Left ventricle myocardium superior (tissue), 1 donor: ENCODE measurements around the gene DLGAP5. TPM values are rescaled to one million over a fixed set of nuclear protein-coding genes. Genes with fewer than 3 reads are reported as not detected.

Source experiments
- ATAC-seq: fragments of 200-7000 bp; cut with Tn5 transposase; one replicate; pipeline ENCODE4 v1.9.1; 2020; ENCODE audit warnings: mild to moderate bottlenecking, moderate library complexity
- DNase-seq: peaks from one replicate; pipeline ENCODE4 v3.0.0-alpha.2; 2020
- intact Hi-C: fragments of 100-400 bp; cut with micrococcal nuclease; formaldehyde crosslinking; loops from one replicate; pipeline ENCODE4 v1.11.0; 2022
- total RNA-seq: library from RNA; stranded (reverse); fragmentation: NEBNext Ultra II Directional; extraction: Animal tissue kit (Norgen Biotek cat#: 25700); gene quantifications from one replicate; pipeline ENCODE4 v1.2.1, GENCODE V29; 2021
- donor health status: DM: no; HTN: yes; CAD: no; lungs with severe emphysema.

The DLGAP5 gene
- total RNA-seq, 1 donor from 2014 or later: 0.35 TPM

DNA sequence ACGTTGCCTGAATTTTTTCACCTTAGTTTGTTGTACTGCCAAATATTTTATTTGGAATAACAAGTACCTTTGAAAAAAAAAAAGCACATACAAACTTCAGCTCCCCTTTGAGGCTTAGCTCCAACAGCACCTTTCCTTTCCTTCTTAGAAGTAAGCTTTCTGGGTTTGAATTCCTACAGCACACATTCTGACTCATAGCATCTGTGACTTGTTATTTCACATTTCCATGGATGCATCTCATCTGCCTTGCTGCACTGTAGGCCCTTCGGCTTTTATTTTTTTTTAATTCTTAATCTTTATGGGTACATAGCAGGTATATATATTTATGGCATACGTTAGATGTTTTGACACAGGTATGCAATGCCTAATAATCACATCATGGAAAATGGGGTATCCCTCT lies 55.1 kb downstream of the DLGAP5 start:
- ATAC-seq (no peak), DNase-seq (no peak)
- intact Hi-C loops: no loop called here

DNA sequence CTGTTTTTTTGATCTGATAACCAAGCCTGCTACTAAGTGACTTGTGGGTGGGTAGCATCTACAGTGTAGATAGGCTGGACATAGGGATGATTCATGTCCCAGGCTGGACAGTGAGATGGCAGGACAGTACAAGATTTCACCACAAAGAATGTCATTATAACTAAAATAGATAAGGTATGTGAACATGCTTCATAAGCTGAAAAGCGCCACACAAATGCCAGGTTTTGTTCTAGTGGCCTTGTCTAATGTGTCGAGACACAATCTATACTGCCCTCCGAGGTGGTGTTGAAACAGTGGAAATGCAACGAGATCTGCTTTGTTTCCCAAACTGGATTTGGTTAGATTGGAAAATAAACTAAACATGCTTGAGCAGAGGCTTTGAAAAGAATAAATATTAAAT lies 58.0 kb downstream of the DLGAP5 start:
- ATAC-seq (no peak), DNase-seq (no peak)
- intact Hi-C loops: no loop called here

DNA sequence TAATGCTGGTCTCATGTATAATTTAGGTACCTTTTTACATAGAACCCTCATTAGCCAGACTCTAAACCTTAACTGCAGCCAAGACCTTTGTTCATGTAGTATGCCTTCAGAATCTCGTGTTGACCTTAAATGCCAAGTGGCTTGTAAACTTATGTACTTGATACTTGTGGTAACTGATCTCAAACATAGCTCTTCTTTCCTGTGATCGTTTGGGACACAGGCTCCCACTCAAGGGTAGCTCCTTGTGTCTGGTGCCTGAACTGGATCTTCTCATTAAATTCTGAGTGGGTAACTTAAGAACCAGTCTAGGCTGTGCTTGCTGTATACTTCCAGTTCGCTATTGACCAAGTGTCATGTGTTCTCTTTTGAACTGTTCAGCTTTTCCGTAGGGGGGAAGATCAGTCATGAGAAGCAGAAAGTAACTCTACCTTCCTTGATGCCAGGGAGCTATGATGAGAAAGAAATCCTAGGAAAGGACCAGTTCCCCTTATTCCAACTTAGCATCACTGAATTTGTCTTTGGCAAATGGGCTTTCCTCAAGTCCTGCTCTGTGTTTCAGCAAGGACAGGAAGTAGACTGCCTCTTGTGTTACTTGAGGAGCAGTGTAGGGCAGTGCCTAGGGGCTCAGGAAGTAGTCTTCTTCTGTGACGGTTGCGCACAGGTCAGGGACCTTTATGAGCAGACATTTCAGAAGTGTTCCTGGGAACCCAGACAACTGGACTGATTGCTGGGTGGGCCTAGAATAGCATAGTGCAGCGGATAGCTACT lies 59.8 kb downstream of the DLGAP5 start:
- intact Hi-C loops: no loop called here
- ATAC-seq: peak; percentile 17
- DNase-seq: no peak

DNA sequence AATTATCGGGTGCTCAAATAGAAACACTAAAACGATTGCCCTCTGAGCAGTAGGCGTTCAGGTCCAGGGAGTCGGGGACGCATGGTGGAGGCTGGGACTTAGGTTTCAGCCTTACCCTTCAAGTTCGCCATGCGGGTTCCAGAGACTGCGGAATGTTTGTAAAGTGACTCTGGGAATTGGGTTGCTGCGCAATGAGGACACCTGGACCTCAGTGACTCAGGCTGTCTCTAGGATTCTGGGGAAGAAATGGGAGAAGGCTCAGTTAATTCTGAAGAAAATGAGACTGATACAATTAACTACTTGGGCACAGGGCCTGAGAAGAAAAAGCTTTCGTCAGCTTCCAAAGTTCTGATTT lies 61.2 kb downstream of the DLGAP5 start:
- ATAC-seq (peak; percentile 1), DNase-seq (no peak)
- intact Hi-C loops: no loop called here

DNA sequence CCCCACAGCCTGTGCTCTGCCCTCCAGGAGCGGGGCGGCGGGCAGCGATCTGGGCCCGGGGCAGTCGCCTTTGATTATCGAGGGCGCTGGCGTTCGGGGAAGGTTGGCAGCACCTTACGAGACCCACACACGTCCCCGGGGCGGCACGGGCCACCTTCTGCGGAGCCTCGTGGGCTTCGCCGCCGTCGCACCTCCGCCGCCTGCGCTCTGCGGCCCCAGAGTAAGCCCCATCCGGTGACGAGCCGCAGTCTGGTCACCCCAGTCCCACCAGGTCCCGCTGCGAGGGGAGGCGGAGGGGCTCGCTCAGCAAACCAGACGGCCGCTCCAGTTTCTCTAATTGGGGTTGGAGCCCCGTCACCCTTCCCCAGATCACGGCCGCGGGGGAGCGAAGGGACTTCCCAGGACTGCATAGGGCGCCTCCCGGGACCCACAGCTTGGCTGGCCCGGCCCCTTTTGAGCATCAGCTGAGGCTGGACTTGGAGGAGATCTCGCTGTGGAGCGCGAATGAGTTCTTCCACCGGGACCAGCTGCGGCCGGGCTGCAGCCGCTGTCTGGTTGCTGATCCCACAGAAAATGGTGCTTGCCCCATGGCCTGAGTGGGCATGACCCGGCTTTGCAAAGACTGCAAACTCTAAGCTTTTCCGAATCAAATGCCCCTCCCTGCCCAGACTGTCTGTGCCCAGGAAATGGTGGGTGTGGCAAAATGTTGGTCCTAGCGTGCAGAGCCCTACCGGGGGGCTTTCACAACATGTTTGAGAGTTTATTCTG lies 61.8 kb downstream of the DLGAP5 start:
- DNase-seq (peak; percentile 83), ATAC-seq (peak; percentile 73)
- intact Hi-C loops: no loop called here

DNA sequence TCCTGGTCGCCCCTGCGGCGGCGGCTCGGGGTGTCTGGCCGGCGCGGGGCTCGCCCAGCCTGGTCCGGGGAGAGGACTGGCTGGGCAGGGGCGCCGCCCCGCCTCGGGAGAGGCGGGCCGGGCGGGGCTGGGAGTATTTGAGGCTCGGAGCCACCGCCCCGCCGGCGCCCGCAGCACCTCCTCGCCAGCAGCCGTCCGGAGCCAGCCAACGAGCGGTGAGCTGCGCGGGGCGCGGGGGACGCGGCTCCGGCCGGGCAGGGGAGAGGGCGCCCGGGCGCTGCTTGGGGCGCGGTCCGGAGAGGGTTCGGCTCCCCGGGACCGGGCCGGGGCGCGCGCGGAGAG lies 62.3 kb downstream of the DLGAP5 start, which contains the start of gene LGALS3:
TSS of gene LGALS3 (plus strand) at position 167 of the 342 bp plus-strand sequence. CDS start 8,122 bp downstream, outside the sequence.
- ATAC-seq: peak; percentile 94
- intact Hi-C loops: no loop called here

DNA sequence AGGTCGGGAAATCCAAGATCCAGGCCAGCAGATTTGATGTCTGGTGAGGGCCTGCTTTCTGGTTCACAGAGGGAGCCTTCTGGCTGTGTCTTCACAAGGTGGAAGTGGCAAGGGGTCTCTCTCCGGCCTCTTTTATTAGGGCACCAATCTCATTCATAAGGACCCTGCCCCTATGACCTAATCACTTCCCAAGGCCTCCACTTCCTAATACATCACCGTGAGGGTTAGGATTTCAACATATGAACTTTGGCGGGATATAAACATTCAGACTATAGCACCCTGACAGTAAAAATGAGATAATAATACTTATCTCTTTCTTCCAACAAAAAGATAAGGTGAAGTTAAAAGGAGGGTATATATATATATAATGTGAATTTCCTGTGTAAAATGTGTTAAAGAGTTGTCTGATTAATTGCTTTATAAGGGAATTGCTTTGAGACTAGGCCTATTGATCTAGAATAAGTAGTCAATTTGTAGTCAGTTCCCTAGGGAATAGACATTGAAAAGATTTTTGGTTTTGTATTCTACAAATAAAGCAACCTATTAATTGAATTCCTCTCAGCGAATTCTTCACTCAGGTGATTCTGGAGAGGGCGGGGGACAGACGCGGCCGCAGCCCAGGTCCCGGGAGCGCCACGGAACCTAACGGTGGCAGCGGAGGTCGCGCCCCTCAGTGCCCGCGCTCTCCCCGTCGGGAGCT lies 62.8 kb downstream of the DLGAP5 start:
- ATAC-seq (no peak), DNase-seq (no peak)
- intact Hi-C loops: no loop called here

More for the DNA sequence above, 62.3 kb downstream of the DLGAP5 start, which contains the start of gene LGALS3:
- DNase-seq: peak; percentile 92

DNA sequence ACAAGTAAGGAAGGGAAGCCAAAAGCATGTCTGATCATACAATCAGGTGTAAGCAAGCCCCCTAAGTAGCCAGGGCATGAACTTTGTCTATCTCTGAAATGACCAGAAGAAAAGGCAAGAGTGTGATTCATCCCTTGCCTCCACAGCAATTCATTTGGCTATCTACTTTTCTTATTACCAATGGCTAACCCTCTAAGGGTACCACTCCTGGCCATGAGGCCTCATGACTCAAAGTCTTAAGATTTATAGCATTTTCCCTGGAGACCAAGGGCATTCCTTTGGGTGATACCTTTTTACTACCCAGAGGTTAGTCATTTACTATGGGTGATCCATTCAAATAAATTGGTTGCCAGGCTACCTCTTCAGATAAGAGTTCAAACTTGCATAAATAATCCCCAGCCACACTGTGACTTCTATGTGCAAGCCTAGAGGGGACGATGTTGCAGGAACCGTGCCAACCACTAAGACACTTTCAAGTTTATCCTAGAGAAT lies 63.9 kb downstream of the DLGAP5 start:
- ATAC-seq (no peak), DNase-seq (no peak)
- intact Hi-C loops: no loop called here

DNA sequence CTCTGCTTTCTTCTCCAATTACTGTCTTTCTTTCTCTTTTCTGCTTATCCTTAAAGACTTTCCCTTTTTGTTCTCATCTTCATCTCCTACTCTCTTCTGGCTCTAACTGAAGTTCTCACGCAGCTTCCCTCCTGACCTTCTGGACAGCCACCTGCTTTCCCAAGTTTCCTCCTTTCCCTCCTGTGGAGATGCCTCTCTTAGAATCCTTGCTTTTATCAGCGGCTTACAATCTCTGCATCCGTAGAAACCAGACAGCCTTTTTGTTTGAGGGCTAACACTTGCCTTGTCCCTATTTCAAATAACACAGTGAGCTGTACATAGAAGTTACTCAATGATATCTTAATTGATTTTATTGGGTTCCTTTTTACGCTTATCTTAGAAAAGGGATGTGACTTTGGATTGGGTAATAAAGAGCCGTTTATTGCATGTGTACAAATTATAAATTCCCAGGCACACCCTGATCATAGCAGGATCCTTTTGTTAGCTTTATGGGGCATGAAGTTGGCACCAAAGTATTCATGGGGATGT lies 64.4 kb downstream of the DLGAP5 start:
- DNase-seq (no peak), ATAC-seq (no peak)
- intact Hi-C loops: no loop called here

DNA sequence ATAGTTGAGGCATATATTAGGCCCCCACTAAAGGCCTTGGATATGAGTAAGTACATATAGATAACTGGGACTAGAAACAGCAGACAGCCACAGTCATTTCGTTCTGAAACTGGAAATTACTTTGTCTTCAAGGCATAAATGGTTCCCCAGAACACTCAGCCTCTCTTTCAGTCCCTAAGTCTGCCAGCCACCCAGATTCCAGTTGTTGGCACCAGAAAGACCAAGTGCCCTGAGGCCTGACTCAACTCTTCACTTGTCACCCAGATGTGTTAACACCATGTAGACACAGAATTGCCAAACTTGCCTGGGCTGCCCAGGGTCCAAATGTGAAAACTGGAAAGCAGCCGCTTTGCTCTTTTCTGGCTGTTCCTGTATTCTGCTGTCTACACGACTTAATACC lies 65.4 kb downstream of the DLGAP5 start:
- intact Hi-C loops: no loop called here
- ATAC-seq (peak; percentile 14), DNase-seq (peak; percentile 35)

DNA sequence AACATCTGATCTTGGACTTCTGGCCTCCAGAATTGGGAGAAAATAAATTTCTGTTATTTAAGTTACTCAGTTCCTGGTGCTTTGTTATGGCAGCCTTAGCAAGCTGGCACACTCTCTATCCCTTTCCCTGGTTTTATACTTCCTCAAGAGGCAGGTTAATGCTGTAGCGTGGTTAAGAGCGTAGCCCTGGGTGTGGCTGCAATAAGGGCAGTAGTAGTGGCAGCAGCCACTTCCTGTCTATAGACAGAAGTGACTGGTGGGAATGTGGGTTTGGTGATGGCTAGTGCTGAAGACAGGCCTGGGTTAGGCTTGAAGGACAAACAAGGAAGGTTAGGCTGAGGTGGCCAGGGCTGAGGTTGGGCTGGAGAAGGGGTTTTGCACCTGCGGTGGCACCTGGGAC lies 66.0 kb downstream of the DLGAP5 start:
- intact Hi-C loops: no loop called here
- ATAC-seq (no peak), DNase-seq (no peak)

DNA sequence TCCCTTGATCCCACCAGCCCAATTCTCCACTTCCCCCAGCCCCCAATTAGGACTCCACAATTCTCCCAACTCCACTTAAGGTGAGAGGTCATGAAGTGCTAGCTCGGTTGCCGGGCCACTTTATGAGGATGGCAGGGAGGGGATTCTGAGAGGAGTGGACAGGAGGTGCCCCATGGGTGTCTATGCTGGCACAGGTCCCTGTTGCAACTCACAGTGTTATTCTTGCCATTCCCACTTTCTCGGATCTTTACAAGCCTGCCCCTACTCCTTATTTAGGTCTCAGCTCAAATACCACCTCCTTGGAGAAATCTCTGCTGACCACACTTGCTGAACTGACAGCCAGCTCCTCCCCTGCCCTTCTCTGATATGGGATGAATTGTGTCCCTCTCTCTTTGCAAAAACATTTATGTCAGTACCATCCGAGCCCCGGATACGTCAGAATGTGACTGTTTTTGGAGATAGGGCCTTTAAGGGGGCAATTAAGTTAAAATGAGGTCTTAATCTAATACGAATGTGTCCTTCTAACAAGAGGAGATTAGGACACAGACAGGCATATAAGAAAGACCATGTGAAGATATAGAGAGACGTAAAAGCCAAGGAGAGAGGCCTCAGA lies 66.5 kb downstream of the DLGAP5 start:
- no peak for DNase-seq
- ATAC-seq: no peak
- intact Hi-C loops: no loop called here

DNA sequence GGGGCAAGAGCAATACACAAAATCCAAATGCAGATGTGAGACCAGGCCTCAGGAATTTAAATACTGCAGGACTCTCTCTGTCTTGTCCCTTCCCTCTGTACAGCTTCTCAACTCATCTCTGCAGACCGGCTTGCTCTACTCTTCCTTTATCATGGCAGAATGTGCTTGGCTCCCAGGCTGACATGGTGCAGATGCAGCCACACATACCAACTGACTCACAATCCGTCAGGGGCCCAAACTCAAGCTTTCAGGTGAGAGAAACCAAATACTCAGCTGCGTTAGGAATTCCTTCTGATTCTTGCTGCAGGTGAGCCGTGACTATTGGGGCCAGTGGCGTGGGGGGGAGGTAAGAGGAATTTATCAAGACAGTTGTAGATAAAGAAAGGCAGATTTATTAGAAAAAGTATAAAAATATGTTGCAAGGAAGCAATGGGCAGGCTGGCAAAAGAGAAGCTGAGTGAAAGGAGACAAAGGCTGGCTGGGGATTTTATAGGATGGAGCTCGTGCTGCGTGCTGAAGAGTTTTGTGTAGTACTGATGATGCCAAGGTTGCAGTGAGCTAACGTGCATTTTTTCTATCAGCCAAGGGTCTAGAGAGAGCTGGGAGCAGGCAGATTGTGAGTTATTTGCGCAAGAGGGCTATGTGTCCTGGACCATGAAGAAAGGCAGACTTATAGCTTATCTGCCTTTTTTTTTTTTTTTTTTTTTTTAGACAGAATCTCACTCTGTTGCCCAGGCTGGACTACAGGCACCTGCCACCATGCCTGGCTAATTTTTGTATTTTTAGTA lies 67.3 kb downstream of the DLGAP5 start:
- no peak for DNase-seq
- intact Hi-C loops: no loop called here
- peak; percentile 16 for ATAC-seq

DNA sequence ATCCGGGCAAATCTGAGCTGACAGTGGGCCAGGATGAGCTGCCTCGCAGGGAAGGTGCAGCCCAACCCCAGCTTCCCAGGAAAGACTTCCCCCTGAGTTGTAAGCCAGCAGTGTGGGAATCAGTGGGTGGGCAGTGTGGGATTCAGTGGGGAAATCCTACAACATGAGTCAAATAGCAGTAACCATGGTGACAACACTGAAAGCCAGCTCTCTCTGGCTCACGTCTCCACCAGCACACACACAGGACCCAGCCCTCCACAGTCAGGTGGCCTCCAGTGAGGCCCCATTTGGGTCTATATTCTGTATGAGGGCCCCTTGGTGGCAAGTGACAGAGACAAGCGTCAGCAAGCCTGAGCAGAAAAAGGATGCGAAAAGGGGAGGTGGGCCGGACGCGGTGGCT lies 68.3 kb downstream of the DLGAP5 start:
- intact Hi-C loops: no loop called here
- no peak for ATAC-seq
- no peak for DNase-seq

DNA sequence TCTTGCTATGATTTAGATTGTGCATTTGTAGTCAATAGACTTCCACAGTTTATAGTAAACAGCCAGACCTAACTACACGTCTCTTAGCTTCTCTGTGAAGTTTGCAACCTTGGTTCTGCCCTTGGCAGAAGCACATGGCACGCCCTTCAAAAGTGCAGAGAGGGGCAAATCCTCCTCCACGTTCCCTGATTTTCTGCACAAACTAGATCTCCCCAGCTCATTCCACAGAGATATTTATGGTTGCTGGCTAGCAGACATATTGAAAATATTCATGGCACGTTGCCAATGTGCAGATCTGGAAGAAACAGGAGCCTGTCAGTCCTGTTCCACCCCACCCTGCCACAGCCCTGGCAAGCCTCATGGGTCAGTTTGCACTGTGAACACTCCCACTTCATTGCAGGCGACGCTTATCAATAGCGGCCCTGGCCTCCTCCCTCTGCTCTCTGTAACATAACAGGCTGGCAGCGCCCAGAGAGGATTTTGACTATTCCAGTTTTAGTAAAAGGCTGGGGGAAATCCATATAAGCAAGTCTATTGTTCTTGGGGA lies 68.9 kb downstream of the DLGAP5 start:
- intact Hi-C loops: no loop called here
- DNase-seq (peak; percentile 84), ATAC-seq (peak; percentile 92)

DNA sequence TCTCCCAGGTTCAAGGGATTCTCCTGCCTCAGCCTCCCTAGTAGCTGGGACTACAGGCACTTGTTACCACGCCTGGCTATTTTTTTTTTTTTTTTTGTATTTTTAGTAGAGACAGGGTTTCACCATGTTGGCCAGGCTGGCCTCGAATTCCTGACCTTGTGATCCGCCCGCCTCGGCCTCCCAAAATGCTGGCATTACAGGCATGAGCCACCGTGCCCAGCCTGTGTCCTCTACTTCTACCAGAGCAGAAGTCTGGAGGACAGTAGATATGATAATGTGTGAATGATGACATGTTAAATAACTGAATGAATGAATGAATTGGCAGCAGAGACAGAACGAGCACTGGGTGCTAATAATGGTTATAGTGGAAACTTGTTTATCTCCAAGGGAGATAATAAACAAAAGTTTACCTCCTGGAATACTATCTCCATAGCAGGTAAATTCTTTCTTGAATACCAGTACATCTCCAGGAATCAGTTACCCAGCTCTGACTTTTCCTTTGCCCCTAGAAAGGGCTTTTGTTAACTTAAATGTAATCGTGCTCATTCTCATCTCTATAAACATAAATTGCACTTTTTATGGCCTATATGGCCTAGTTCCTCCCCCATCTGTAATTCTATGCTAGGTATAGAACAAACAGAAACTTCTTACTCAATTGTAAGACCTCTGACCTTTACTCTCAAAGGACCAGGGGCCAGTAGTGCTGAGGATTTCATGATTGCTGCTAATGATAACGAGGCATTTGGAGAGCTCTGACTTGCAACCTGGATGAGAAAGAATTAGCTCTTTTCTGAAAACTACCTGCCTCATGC lies 69.6 kb downstream of the DLGAP5 start:
- DNase-seq (no peak), ATAC-seq (peak; percentile 8)
- intact Hi-C loops: no loop called here
